CD4-positive, alpha-beta T cell treated with Interleukin-4 for 1 hour (primary cell): ENCODE measurements around the gene COMMD4.

Source experiments
- DNase-seq, 2 donors: peaks; one replicate each; pipeline ENCODE4 v3.0.0-alpha.2; 2020 to 2022

The COMMD4 gene

GRCh38 chr15:75357976-75358673, 22.3 kb downstream of the COMMD4 start:
- DNase-seq: no peak

- DNase-seq: no peak
These were observed 23.1 kb downstream of the COMMD4 start for GRCh38 chr15:75358771-75359536.

GRCh38 chr15:75359537-75360250, 23.8 kb downstream of the COMMD4 start:
- DNase-seq: no peak

- no peak for DNase-seq
These were observed 24.5 kb downstream of the COMMD4 start for GRCh38 chr15:75360391-75360790.

- no peak for DNase-seq
These were observed 25.0 kb downstream of the COMMD4 start for GRCh38 chr15:75360856-75361255.

DNA sequence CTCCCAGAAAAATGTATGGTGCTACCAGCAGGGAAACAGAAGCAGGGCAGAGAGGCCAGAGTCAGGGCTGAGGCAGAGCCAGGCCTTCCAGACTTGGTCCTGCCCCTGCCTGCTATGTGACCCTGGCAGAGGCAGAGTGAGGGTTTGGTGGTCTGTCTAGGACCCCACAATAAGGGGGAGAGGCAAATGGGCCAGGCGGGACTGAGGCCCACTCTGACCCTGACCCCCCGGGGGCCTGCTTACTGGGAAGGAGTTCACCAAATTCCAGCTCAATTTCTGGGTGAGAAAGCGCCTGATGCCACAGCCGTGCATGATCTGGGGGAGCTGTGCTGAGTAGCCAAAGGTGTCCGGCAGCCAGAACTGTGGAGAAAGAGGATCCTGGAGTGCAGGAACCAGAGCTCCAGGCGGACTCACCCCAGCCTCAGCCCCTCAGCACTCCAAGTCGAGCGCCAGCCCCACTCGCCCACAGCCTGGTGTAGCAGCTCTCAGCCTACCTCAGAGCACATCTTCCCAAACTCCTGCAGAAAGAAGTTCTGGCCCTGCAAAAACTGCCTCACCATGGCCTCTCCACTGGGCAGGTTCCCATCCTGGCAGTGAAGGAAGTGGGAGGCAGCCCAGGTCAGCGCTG, 25.6 kb downstream of the COMMD4 start:
- no peak for DNase-seq

DNA sequence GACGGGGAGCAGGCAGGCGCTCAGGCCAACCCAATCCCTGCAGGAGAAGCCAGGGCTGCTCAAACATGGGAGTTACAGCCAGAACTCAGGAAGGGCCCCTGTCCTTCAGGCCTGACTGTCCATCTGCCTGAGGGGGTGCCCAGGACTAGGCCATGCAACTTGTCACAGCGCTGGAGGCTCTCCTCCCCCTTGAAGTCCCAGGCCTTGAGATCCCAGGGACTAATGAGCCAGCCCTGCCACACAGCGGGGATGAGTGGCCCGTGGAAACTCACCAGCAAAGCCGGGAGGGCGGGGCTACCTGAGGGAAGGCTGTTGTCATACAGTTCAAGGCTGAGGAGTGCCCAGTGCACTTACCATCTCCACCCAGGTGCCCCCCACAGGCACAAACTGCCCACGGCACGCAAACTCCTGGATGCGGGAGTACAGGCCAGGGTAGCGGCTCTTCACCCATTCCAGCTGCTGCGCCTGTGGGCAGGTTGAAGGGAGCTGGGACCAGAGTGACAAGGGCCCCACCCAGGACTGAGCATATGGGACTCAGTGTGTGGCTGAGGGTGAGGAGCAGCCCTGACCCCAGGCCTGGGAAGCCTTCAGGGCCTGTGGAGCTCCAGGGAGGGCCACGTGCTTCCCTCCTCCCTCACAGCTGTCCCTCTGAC, 26.3 kb downstream of the COMMD4 start:
- DNase-seq: no peak

DNA sequence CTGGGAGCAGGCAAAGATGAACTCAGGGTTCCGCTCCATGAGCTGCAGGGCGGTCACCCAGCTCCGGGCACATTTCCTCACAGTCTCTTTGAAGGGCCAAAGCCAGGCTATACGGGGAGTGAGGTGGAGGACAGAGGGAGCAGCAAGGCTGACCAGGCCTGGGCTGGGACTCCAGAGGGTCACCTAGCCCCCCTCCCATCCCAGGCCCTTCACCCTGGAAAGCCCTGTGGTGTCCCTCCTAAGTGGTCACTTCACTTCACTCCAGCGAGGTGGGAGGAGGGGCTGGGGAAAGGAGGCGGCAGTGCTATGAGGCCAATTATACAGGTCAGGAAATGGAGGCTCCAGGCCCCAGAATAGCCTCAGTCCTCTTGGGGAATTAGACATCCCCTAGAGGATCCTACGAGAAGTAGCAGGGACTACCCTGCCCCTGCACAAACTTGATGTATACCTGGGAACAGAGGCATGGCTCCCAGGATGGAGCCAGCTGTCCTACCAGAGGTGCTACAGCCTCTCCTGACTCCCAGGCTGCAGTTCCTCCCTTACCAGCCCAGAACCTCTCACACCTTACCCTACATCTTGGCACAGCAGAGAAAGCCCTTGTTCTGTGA, 26.9 kb downstream of the COMMD4 start:
- DNase-seq: no peak

- no peak for DNase-seq
These were observed 27.9 kb downstream of the COMMD4 start for GRCh38 chr15:75363786-75364185.

GRCh38 chr15:75364881-75365280, 29.0 kb downstream of the COMMD4 start:
- DNase-seq: no peak

- DNase-seq: no peak
These were observed 30.3 kb downstream of the COMMD4 start for GRCh38 chr15:75366163-75366562.

DNA sequence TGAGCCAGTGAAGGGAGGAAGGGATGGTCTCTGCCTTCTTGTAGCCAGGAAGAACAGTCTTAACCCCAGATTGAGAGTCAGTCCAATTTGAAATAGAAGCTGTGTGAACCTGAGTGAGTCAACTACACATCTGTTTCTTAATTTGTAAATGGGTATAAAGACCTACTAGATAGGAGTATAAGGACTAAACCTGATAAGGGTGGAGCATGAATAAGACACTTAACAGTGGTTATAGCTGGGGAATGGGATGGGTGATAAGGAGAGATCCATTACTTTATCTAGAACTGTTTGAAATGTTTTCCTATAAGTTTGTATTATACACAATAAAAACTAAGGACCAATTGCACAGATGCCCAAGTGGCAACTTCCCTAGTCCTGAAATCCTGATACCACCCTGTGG, 31.1 kb downstream of the COMMD4 start:
- DNase-seq: no peak

GRCh38 chr15:75367406-75367912, 31.6 kb downstream of the COMMD4 start:
- DNase-seq: no peak

- peak; percentile 92 to 94 for DNase-seq
These were observed 32.2 kb downstream of the COMMD4 start, which contains the start of gene MAN2C1 for GRCh38 chr15:75367913-75368688. TSS of gene MAN2C1 (minus strand) at chr15:75368607. CDS start at chr15:75368583, 24 bp downstream.

DNA sequence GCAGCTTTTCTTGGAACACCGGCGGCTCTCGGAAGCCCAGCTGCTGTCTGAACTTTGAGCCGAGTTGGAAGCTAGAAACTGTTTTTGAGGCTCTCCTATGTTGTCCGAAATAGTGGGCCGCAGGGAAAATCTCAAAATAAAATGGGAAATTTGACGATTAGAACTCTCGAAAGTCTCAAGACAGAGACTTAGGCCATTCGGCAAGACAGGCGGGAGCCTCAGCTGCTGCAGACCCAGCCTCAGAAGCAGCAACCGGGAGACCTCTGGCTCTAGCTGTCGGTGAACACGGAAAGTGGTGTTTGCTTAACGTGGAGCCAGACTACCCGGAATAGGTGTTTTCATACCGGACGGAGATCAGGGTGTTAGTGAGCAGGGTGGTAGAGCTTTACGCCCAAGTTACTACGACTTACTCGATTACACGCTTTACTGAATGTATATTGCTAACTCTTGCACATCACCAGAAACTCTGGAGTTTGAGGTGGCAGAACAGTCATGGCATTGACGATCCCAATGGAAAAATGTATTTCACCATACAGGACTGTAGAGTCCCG, 32.9 kb downstream of the COMMD4 start:
- DNase-seq: peak in 1 of 2 donors; percentile 37

DNA sequence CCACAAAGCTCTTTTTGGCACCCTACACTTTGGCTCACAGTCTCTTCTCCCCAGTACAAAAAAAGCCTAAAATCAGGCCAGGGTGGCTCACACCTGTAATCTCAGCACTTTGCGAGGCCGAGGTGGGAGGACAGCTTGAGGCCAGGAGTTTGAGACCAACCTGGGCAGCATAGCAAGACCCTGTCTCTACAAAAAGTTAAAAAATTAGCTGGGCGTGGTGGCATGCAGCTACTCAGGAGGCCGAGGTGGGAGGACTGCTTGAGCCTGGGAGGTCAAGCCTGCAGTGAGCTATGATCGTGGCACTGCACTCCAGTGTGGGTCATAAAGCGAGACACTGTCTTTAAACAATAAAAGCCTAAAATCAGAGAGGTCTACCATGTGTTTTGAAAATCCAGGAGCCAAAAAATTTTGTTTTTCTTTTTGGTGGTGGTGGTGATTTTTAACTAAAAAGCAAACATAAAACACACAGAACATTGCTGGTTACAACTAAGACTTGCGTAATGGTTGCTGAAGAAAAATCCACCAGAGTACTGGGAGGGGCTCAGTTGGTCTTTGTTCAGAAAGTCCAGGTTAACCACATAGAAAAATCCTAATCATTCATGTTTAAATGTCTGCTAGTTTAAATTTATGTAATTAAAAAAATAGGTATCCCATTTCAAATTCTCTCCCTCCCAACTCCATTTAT, 34.2 kb downstream of the COMMD4 start:
- no peak for DNase-seq

- no peak for DNase-seq
These were observed 35.6 kb downstream of the COMMD4 start for GRCh38 chr15:75371486-75371885.

DNA sequence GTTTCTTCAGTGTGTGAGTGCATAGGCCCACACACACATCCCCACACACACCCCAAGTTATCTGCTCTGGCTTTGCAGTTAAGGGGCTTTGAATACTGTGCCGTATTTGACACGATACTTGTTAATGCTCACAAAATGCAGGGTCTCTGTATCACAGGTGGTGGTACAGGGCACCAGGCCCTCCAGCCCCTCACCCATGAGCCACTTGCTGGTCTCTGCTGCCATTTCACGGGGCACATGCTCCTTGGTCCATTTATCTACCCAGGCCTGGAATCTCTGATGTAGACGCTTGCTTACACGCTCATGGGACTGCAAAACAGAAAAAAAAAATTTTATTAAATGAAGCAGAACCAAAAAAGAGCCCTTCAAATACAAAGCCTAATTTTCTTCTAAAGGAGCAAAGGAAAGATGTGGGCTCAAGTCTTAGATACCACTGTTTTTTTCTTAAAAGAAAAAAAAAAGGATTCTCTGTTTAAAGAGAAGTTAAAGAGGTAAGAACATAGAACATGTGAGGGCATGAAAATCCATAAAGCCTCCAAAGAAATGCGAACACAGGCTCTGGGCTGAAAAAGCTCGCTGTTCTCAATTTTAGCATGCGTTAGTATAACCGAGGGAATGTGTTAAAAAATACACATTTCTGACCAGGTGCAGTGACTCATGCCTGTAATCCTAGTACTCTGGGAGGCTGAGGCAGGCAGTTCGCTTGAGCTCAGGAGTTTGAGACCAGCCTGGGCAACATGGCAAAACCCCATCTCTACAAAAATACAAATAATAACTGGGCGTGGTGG, 36.2 kb downstream of the COMMD4 start:
- no peak for DNase-seq

GRCh38 chr15:75380773-75381172, 44.9 kb downstream of the COMMD4 start:
- DNase-seq: no peak
